Middle frontal gyrus (tissue), 1 donor: ENCODE measurements around the gene ERN1.
"Not testable (repeated sequence)": the region's sequence is repeated elsewhere in the genome, so short reads cannot be mapped to it uniquely, and the experiment has no call there.

ENCODE experiments used
- DNase-seq: peaks from one replicate; pipeline ENCODE4 v3.0.0-alpha.2; 2015; ENCODE audit warnings: low spot score; ENCODE audit errors: extremely low spot score

Gene ERN1

GRCh38 chr17:64032081-64032480 lies 97.9 kb downstream of the ERN1 start:
- no peak for DNase-seq

GRCh38 chr17:64028874-64029464 lies 101.0 kb downstream of the ERN1 start:
- no peak for DNase-seq

GRCh38 chr17:64025732-64026294 lies 104.1 kb downstream of the ERN1 start:
- DNase-seq = peak; percentile 6

GRCh38 chr17:64024781-64025731 lies 104.9 kb downstream of the ERN1 start:
- no peak for DNase-seq

GRCh38 chr17:64024215-64024654 lies 105.7 kb downstream of the ERN1 start:
- no peak for DNase-seq

GRCh38 chr17:64022611-64023063 lies 107.3 kb downstream of the ERN1 start:
- DNase-seq = no peak

GRCh38 chr17:64020056-64020766 lies 109.7 kb downstream of the ERN1 start, which contains the start of gene ICAM2:
Gene ICAM2, minus strand, starts transcription at chr17:64020633. Its CDS starts 13,942 bp downstream, at chr17:64006691.
- no peak for DNase-seq

- not testable (repeated sequence) for DNase-seq
Measured at GRCh38 chr17:64019551-64019961, 110.4 kb downstream of the ERN1 start.

- DNase-seq = no peak
Measured at GRCh38 chr17:64017381-64017980, 112.5 kb downstream of the ERN1 start.

- DNase-seq = no peak
Measured at GRCh38 chr17:64016974-64017373, 113.0 kb downstream of the ERN1 start.

- no peak for DNase-seq
Measured at GRCh38 chr17:64016231-64016784, 113.6 kb downstream of the ERN1 start.

GRCh38 chr17:64015447-64015846 lies 114.5 kb downstream of the ERN1 start:
- DNase-seq = no peak

- no peak for DNase-seq
Measured at GRCh38 chr17:64009571-64010402, 120.2 kb downstream of the ERN1 start.

GRCh38 chr17:64008830-64009229 lies 121.1 kb downstream of the ERN1 start:
- DNase-seq = no peak

GRCh38 chr17:64008346-64008745 lies 121.6 kb downstream of the ERN1 start:
- DNase-seq = no peak

- no peak for DNase-seq
Measured at GRCh38 chr17:64007838-64008282, 122.1 kb downstream of the ERN1 start.

- DNase-seq = not testable (repeated sequence)
Measured at GRCh38 chr17:64007089-64007837, 122.7 kb downstream of the ERN1 start.

- no peak for DNase-seq
Measured at GRCh38 chr17:64006361-64007088, 123.4 kb downstream of the ERN1 start.
